ENCODE data around the gene ISG15.
"Not testable (repeated sequence)": the region's sequence is repeated elsewhere in the genome, so short reads cannot be mapped to it uniquely, and the experiment has no call there.

The ISG15 gene

GRCh38 chr1:992362-992761 lies 20.9 kb upstream of the ISG15 start:
- no peak for TF ChIP-seq CTCF (IDR thresholded peaks at IDR 0.05; ENCODE audit: borderline replicate concordance, insufficient read depth, low read depth, low read length)
- H3K4me3 ChIP-seq (ENCODE audit: low read depth, low read length), result no peak overlapping the region

GRCh38 chr1:993379-993995 lies 19.8 kb upstream of the ISG15 start:
- H3K4me3 ChIP-seq (ENCODE audit: low read depth, low read length), result no peak overlapping the region
- no peak for TF ChIP-seq CTCF (IDR thresholded peaks at IDR 0.05; ENCODE audit: borderline replicate concordance, insufficient read depth, low read depth, low read length)

GRCh38 chr1:994546-994945 lies 18.8 kb upstream of the ISG15 start:
- H3K4me3 ChIP-seq (ENCODE audit: low read depth, low read length), result not testable (repeated sequence)

- H3K4me3 ChIP-seq (ENCODE audit: low read depth, low read length), result no peak overlapping the region
- TF ChIP-seq CTCF (IDR thresholded peaks at IDR 0.05; ENCODE audit: borderline replicate concordance, insufficient read depth, low read depth, low read length), result no peak
Observed at GRCh38 chr1:995665-996633, 17.3 kb upstream of the ISG15 start.

- TF ChIP-seq CTCF (IDR thresholded peaks at IDR 0.05; ENCODE audit: borderline replicate concordance, insufficient read depth, low read depth, low read length), result no peak
- H3K4me3 ChIP-seq (ENCODE audit: low read depth, low read length), result no peak overlapping the region
Observed at GRCh38 chr1:996851-997712, 16.2 kb upstream of the ISG15 start.

- no peak overlapping the region for H3K4me3 ChIP-seq (ENCODE audit: low read depth, low read length)
- TF ChIP-seq CTCF (IDR thresholded peaks at IDR 0.05; ENCODE audit: borderline replicate concordance, insufficient read depth, low read depth, low read length), result no peak
Observed at GRCh38 chr1:997713-997992, 15.6 kb upstream of the ISG15 start.

GRCh38 chr1:997993-998744 lies 15.1 kb upstream of the ISG15 start:
- no peak overlapping the region for H3K4me3 ChIP-seq (ENCODE audit: low read depth, low read length)
- TF ChIP-seq CTCF (IDR thresholded peaks at IDR 0.05; ENCODE audit: borderline replicate concordance, insufficient read depth, low read depth, low read length), result no peak

All from GM12875 (cell line).